ENCODE results near the gene RB1.
A peak's percentile ranks its signal among the peaks of the same experiment; 100 is the strongest.
"Not testable (repeated sequence)": the region's sequence is repeated elsewhere in the genome, so short reads cannot be mapped to it uniquely, and the experiment has no call there.

The RB1 gene

DNA sequence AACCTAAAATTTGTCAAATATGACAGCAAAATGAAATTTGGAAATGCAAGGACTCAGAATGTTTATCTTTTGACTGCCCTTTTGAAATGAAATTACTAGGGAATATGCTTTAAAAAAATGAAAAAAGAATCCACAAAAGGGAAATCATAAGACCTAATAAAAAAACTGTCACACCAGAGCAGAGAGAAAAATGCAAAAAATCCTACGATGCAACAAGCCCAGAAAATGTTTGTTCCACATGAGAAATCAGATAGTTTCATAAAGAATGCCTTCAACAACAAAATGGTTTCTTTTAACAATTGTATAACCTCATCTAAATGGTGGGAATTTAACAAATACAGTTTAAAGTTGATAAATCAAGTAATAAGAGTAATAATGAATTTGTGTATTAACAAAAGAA is 101.4 kb downstream of the RB1 start:
- H3K4me3 ChIP-seq (ENCODE audit: low read depth, low read length): no peak overlapping the region

GRCh38 chr13:48405875-48406274 is 102.3 kb downstream of the RB1 start:
- no peak overlapping the region for H3K4me3 ChIP-seq (ENCODE audit: low read depth, low read length)

DNA sequence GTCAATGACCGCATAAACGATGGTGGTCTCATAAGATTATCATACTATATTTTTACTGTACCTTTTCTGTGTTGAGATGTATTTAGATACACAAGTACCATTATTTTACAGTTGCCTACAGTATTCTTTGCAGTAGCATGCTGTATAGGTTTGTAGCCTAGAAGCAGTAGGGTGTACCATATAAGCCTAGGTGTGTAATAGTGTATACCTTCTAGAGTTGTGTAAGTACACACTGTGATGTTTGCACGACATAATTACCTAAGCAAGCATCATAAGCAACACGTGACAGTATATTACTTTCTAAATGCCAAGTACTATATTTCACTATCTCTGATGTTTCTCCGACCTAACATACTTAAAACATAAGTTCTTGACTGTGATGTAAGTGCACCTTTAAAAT is 106.6 kb downstream of the RB1 start:
- no peak overlapping the region for H3K4me3 ChIP-seq (ENCODE audit: low read depth, low read length)

- H3K4me3 ChIP-seq (ENCODE audit: low read depth, low read length): peak overlapping the region; percentile 13
Measured at GRCh38 chr13:48411147-48411794, 107.7 kb downstream of the RB1 start.

- peak overlapping the region; percentile 13 for H3K4me3 ChIP-seq (ENCODE audit: low read depth, low read length)
Measured at GRCh38 chr13:48411841-48412531, 108.4 kb downstream of the RB1 start.

DNA sequence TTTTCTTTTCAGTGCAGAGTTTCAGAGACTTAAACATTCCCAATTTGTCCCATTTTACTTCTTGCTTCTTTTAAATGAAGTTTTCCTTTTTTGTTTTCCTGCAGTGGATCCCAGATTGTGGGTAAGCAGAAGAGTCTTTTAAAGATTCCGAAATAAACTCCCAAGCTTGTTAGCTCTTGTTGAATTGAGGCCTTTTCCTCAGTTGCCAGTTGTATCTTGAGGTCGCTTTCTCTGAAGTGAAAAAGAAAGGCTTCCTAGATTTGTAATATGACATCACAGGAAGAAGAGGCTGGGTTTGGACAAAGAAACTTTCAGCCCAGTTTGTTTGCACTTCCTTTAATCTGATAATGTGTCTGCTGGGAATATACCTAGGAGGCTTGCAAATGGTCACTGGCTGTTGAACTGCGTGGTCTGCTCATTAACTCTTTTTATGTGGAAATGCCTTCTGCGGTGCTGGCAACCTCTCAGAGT is 109.4 kb downstream of the RB1 start, which contains the start of gene LPAR6:
TSS of gene LPAR6 (minus strand) at position 233 of the 471 bp plus-strand sequence. CDS start 690 bp downstream, outside the sequence.
- peak within 1 kb of the TSS; percentile 13 for H3K4me3 ChIP-seq (ENCODE audit: low read depth, low read length)

- H3K4me3 ChIP-seq (ENCODE audit: low read depth, low read length): no peak overlapping the region
Measured at GRCh38 chr13:48414501-48414900, 111.0 kb downstream of the RB1 start.

DNA sequence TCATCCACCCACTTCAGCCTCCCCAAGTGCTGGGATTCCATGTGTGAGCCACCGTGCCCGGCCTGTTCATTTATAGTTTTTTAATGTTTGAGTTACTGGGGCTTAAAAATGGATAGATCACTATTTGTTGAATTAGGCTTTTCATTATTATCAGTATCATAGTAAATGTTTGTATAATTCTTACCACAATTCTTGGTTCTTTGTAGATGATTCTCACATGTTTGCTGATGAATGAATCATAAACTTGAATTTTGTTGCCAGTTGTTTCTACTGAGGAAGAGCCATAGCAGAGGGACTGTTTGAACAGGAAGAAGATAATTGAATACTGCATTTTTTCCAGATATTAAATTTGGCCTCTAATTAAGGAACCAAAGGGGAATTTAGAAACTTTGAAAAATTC is 112.0 kb downstream of the RB1 start:
- no peak overlapping the region for H3K4me3 ChIP-seq (ENCODE audit: low read depth, low read length)

- not testable (repeated sequence) for H3K4me3 ChIP-seq (ENCODE audit: low read depth, low read length)
Measured at GRCh38 chr13:48422003-48422402, 118.5 kb downstream of the RB1 start.

DNA sequence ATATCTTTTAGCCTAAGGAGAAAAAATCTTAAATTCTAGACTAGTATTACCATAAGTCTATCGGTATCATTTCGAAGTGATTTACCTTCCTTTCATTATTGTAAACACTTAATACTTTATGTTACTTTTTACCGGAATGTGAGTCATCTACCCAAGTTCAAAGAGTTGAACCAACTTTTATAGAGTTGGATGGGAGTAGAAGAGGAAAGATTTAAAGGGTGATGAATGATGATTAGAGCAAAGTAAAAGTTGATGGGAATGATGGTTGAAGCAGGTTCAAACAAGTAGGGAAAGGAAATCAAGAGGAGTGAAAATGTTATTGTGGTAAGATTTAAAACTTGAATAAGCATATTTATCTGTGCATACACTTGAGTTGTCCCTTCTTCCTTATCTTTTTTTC is 120.7 kb downstream of the RB1 start:
- H3K4me3 ChIP-seq (ENCODE audit: low read depth, low read length): no peak overlapping the region

DNA sequence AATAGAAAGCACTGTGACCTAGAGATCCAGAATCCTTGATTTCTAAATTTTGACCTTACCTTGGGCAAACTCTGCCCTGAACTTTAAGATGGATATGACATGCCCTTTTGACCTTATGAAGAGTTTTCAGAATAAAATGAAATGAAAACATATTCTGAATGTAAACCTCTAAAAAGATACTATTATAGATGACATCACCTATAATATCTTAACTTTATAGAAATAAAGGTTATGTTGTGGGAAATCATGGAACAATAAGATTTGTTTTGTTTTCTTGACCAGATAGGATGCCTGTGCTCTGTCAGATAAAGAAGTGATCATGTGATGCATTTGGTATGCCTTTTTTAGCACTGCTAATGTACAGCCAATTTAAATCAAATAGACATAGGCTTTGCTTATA is 122.5 kb downstream of the RB1 start:
- H3K4me3 ChIP-seq (ENCODE audit: low read depth, low read length): no peak overlapping the region

DNA sequence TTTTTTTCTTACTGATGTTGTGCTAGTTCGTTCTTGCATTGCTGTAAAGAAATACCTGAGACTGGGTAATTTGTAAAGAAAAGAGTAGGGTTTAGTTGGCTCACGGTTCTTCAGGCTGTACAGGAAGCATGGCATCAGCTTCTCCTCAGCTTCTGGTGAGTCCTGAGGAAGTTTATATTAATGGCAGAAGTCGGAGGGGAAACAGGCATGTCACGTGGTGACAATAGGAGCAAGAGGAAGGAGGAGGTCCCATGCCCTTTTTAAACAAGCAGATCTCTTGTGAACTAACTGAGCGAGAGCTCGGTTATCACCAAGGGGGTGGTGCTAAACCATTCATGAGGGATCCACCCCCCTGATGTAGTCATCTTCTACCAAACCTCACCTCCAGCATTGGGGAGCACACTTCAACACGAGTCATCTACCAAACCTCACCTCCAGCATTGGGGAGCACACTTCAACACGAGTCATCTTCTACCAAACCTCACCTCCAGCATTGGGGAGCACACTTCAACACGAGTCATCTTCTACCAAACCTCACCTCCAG is 123.3 kb downstream of the RB1 start:
- H3K4me3 ChIP-seq (ENCODE audit: low read depth, low read length): not testable (repeated sequence)

DNA sequence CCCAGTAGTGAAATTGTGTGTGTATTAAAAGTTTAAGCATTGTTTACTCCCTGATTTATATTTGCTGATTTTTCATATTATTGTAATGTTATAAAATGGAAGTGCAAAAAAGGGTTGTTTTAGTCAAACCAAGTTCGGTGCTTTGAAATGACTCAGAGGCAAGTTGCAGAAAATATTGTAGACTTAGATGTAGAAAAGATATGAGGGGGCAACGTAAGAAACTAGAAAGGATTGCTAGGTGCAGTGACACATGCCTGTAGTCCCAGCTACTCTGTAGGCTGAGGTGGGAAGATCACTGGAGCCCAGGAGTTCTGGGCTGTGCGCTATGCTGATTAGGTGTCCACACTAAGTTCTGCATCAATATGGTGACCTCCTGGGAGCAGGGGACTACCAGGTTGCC is 125.5 kb downstream of the RB1 start:
- H3K4me3 ChIP-seq (ENCODE audit: low read depth, low read length): no peak overlapping the region

DNA sequence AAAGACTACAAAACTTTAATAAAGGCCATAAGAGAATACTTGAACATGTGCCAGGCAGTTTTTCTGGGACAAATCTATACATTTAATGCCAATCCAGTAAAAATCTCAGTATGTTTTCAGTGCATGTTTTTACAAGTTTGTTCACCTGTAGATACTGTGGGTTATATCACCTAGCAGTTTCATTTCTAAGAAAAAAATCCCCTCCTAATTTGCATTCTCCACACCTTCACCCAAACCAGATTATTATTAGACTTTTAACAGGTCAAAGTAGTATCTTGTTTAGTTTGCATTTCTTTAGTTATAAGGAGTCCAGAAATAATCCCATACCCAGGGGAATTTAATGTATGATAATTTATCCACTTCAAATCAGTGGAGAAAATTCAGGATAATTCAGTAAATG is 126.3 kb downstream of the RB1 start:
- H3K4me3 ChIP-seq (ENCODE audit: low read depth, low read length): no peak overlapping the region

- H3K4me3 ChIP-seq (ENCODE audit: low read depth, low read length): no peak overlapping the region
Measured at GRCh38 chr13:48431431-48431830, 127.9 kb downstream of the RB1 start.

GRCh38 chr13:48431987-48432615 is 128.6 kb downstream of the RB1 start:
- H3K4me3 ChIP-seq (ENCODE audit: low read depth, low read length): no peak overlapping the region

DNA sequence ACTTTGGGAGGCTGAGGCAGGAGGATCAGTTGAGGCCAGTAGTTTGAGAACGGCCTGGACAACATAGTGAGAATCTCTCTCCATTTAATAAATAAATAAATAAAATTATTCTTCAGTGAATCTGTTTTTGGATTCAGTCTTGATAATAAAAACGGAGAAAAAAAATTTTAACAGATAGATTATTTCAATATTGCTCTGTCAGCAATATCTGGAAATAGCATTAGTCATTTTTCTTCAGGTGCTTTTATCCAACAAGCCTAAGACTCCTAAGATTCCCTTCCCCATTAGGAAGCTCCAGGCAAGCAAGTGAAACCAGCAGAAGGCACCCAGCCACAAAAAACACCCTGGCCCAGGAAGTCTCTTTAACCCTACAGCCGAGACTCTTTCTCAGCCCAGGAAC is 130.6 kb downstream of the RB1 start:
- H3K4me3 ChIP-seq (ENCODE audit: low read depth, low read length): no peak overlapping the region

DNA sequence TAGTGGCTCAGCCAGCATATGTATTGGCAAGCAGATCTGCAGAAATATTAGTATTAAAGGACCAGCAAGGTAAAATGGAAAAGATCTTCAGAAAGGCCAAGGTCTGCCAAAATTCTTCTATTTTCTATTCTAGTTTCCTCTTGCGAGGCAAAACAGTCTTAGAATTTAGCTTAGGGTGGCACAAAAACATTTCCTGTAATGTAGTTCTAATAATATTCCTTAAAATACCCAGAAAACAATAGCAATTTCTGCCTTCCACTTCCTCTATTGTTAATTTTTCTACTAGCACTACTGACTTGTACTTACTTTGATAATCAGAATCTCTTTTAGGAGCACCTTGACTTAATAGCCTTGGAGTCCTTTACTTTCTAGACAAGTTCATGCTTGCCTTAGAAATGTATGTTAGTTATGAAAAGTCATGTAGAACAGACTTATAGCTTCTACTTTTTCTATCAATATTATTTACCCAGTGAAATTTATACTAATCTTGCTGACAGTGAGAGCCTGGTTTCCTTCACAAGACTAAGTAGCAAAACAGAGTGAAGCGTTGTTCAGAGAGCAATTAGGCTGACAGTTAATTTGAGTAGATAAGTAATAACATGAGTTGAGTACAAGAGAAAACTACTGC is 133.2 kb downstream of the RB1 start:
- no peak overlapping the region for H3K4me3 ChIP-seq (ENCODE audit: low read depth, low read length)

DNA sequence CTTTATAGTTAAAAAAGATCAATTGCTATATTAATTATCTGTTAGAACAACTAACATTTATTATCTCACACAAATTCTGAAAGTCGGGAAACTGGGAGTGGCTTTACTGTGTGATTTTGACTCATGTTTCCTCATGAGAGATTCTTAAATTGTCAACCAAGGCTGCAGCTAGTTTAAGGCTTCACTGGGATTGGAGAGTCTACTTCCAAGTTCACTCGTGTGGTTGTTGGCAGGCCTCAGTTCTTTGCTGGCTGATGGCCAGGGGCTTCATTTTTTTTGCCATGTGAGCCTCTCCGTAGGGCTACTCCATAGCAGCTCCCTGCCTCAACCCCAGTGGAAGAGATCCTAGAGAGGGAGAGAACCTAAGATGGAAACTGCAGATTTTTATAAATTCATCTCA is 133.8 kb downstream of the RB1 start:
- no peak overlapping the region for H3K4me3 ChIP-seq (ENCODE audit: low read depth, low read length)

DNA sequence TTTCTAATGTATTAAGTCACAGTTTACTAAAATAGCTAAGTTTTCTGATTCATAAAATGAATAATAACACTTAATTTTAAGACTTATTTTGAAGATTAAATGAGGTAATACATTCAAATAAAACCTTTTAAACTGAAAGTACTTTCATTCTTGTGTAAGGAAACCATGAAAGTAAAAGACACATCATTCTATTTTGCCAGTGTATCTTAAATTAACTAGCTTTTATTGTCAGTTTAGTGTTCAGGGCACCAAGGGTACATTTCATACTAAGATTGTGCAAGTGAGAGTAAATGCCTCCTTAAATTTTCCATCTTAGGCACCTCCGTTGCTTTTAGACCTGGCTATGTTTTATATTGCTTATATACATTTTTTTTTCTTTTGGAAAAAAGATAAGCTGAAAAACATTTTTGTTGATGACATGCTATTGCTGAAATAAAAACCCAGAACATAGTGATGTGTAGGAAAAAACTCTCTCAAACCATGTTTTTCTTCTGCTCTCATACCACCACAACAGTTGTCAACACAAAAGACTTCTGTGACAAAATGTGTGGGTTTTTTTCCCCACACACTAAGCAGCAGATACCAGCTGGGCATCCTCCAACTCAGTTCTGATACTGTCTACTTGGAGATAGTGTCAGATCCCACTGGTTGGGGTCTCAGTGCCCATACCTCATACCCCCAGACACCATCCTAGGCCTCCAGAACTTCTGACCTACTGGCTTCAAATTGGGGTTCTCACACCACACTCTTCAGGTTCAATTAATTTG is 140.1 kb downstream of the RB1 start:
- H3K4me3 ChIP-seq (ENCODE audit: low read depth, low read length): no peak overlapping the region

DNA sequence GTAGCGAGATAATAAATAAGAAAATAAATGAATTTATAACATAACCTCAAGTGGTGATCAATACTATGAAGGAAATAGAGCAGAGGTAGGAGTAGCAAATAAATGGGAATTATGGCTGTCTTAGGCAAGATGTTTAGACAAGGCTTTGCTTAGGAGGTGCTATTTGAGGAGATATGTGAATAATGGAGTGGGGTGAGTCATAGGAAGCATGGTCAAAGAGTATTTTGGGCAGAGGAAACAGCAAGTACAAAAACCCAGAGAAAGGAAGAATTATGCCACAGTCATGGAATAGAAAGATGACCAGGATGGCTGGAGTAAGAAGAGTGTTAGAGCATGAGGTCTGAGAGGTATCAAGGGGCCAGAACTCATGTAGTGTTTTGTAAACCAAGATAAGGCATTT is 142.9 kb downstream of the RB1 start:
- no peak overlapping the region for H3K4me3 ChIP-seq (ENCODE audit: low read depth, low read length)

Measured in iPS-11a (cell line).